Hypothalamus (tissue), 51 donors: ENCODE data around the gene BLOC1S2.
"Not testable (repeated sequence)": the region's sequence is repeated elsewhere in the genome, so short reads cannot be mapped to it uniquely, and the experiment has no call there.

Experiments
- DNase-seq, 51 donors: peaks; one replicate each; lab custom pipeline; 2025; lab: John Stamatoyannopoulos, UW

BLOC1S2 gene

DNA sequence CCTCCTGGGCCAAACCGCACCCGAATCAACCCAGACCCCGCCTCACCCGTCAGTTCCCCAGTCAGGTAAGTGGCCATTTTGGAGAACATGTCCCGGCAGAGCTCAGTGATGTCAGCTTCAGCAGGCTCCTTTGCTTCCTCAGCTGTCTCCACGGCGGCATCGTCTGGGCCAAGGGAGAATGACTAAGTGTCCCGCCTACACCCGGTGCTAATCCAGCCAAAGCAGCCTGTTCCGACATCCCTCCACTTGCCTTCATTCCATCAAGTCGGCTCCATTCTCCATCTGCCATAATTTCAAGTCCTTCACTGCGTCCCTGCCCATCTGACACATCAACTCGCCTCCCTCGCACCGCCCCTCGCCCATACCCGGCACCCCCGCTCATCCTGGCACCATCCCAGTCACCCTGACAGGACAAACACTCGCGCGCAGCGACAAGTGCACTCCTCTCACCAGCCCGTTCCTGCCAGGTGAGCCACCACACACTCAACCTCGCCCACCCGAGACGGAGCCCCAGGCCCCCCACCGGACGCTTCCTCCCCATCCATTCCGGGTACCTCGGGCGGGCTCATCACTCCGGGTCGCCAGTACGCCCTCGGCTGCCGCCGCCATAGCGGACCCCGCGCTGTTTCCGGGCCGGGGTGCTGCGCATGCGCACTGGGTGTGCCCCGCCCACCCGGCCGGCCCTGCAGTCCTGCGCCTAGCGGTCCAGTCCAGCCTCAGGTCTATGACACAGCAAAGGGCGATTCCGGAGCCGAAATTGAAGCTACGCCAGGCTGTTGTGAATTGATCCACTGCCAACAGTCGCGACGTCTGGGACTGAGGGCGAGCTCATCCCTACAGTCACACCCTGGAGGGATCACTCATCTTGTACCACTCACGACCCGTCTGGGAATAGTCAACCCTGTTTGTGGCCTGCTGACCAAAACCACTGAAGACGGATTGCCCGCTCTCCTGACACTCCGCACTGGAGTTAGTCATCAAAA, at the start of gene BLOC1S2:
Gene BLOC1S2 (minus strand): TSS at position 630 of the 983 bp plus-strand sequence. CDS start 21 bp downstream, at position 609.
- peak; percentile 62 to 98 (median 86) for DNase-seq

DNA sequence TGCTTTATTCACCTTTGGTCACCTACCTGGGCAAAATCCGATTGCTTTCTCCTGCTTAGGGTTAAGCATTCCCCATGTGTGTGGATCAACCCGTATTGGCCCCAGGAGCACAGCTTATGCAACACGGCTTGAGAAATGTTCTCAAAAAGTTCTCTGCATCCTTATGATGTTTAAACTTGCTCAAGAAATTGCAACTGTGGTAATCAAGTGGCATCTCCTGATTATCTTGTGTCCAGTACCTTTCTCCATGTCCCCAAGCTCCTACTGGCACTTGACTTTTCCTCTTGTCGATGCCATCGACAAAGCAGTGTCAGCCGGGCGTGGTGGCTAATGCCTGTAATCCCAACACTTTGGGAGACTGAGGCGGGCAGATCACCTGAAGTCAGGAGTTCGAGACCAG, 48.3 kb upstream of the BLOC1S2 start:
- no peak for DNase-seq

DNA sequence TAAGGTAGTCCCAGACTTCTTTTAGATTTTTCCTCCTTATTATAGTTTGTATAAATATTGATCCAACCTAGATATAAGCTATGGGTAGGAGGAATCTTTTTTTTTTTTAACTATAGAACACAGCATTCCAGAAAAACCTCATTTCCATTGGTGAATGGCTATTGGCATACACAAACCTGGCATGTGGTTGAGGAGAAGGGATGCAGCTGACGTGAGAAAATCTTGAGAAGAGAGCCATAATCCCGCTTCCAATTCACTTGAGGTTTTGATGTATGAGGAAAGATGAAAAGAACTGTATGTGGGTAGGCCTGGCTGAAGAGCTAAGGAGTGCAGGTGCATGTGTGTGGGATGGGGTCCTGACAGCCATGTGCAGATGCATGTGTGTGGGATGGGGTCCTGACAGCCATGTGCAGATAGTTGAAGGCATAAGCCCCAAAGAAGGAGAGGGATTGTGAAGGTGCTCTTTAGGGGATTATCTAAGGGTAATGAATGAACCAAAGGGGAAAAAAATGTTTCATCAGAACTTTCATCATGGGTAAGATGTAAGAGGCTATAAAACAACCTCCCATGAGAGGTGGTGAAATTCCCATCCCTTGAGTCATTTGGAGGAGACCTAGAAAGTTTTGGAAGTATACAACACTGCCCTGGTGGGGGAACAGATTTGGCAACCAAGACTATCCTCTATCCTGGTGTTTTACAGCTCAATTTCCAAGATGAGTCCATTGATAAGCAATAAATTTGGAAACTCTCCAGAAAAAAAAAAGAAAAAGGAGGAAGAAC, 47.4 kb upstream of the BLOC1S2 start:
- no peak for DNase-seq

DNA sequence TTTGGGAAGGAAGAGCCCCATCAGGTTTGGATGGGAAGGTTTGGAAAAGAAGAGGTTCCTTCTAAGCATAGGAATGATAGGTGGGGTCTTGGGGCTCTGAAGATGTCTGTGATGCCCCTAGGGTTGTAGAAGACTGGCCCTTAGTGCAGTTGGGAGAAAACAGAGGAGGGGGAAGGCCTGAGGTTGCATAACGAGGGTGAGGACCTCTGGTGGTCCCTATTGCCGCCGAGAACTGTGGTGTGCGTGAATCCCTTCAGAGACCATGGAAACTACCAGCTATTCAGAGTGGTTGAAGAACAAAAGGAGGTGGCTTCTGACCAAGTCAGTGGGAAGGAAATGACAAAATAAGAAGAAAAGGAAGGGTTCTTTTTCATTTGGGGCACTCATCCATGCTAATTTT, 46.6 kb upstream of the BLOC1S2 start:
- no peak for DNase-seq

DNA sequence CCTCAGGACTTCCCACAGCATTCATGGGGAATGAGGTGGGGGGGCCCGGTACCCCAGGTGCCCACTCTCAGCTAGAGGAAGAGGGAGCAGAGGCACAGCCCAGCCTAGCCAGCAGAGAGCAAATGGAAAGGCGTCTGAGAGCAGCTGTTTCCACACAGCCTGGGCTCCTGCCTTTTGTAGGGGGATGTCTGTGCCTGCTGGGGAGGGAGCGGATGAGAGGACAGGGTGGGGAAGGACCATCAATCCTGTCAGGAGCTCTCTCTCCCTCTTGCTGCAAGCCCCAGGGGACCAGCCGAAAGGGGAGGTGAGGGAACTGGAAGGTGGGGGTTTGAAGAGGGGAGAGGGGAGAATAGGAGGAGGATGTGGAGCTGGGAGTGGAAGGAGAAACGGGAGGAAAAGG, 43.6 kb upstream of the BLOC1S2 start, which contains the start of gene PKD2L1:
Gene PKD2L1 (minus strand): TSS at position 150 of the 400 bp plus-strand sequence. CDS start 125 bp downstream, at position 25.
- DNase-seq = no peak

DNA sequence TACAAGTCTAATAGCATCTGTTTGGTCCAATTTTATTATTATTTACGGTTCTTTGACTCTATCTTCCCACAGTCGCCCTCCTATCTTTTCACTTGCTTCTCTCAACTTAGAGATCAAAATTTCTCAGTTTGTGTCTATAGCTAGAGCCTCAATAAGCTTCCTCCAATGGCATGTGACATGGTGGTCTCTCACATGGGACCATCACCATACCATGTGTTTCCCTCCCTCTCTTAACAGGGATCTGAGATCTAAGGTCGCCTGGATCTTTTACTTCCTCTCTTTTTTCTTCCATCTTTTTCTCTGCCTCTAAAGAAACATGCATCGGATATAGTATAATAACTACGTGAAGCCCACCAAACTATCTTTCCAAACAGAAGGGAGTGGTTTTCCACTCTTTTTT, 41.7 kb upstream of the BLOC1S2 start:
- DNase-seq = no peak

DNA sequence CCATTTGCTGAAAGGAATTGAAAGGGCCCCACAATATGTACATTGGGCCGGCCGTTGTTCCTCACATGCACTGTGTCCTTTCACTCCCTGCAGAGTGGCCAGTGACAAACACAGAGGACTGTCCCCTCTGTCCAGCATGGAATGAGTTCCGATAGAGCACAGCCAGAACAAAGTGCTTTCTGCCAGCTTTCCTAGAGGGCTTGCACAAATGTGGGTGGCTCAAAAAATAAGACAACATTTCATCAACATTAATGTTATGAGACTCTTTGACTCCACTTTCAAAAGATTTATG, 41.2 kb upstream of the BLOC1S2 start:
- peak in 1 of 51 donors; percentile 8 for DNase-seq

DNA sequence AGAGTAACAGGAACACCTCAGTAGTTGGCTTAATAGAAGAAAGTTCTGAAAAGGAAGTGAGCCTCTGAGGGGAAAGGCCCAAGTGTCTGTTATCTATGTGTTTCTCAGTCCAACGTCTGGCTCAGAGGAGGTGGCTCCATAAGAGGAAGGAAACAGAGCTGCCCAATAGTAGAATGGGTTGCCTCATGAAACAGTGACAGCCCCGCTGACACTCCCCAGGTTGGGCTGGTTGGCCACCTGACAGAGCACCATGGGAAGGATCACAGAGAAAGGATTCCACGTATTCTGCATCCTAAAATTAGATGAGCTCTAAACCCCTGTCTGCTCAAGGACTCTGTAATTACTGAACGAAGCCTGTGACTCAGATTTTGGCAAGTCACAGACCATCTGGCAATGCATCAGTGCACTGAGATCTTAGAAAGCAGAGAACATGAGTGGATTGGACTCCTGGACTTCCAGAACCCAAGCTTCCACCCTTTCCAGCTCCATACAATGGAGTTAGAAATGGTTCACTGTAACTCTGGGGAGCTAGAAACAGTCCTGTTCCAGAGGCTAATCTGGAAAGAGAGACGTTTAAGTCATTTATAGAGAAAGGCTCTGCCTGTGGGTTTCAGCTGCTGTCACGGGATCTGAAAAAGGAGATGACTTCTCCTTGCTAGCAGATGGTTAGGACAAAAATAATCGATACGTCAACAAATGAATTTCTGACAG, 40.7 kb upstream of the BLOC1S2 start:
- peak in 5 of 51 donors; percentile 10 to 54 (median 18) for DNase-seq

DNA sequence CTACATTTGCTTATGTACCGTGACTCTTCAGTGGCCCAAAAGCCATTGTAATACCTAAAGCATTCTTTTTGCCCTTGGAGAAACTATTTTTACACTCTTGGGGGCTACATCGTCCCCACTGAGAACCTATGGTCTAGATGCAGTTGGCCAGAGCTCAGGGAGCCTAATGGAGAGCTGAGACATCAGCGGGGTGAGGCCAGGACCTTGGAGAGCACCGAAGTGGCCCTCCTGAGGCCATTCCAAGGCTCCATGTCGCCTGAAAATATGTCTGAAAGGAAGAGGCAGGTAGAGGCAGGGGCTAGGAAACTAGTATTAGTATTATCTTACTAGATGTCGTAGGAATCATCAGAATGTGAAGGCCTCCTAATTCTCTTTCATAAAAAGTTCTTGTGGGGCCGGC, 38.7 kb upstream of the BLOC1S2 start:
- no peak for DNase-seq

DNA sequence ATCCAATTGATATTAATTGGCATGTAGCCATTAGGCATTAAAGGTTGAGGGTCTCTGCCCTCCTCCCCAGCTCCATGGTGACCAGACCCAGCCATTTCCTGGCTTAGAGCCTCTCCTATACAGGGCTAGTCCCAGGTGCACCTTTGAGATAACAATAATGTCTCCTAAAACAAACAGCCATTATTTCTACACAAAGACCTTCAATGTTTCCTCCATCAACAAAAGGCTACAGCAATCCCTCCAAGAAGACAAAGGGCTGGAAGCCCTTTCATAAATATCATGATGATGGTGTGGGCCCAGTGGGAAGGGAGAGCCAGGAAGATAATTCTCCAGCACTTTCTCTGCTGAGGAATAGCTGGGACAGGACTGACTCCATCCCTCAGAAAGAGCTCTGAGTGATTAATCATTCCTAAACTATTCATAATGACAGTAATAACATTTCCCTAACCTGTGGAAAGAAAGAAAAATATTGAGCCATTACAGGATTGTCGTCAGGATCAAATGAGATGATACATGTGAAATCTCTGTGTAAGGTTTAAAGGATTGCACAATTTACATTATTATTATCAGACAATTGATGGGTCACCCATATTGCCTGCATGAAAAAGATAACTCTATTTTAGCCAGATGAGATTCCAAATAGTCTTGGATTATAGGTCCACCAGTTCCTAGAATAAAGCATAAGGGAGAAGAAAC, 33.4 kb upstream of the BLOC1S2 start:
- peak in 7 of 51 donors; percentile 0 to 52 (median 12) for DNase-seq

DNA sequence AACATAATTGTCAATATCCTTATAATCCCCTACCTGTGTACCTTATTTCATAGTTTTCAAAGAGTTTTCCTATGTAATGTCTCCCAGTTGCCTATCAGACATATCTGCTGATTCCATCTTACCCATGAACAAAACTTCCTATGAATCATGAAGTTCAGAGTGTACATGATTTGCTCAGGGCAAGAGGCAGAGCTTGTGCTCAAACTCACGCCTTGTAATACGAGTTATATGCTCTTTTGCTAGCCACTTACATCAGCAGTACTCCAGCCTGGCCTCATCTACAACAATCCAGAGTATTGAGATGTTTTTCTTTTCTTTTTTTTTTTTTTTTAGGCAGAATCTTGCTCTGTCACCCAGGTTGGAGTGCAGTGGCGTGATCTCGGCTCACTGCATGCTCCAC, 31.7 kb upstream of the BLOC1S2 start:
- DNase-seq = no peak

DNA sequence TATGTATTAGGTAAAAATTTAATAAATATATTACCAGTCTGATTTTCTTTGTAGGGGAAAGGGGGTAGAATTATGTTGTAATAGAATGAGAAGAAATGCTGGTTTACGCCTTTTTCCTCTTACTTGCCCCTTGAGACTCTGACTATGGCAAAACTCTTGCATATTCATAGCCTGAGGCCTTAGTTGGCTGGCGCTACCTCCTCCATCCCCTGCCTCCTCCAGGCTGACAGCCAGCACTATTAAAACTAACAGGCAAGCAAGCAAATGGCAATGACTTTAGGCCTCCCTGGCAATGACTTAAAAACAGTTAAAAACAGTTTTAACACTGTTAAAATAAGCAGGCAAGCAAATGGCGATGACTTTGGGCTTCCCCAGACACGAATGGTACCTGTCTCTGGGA, 29.1 kb upstream of the BLOC1S2 start:
- peak in 1 of 51 donors; percentile 9 for DNase-seq

DNA sequence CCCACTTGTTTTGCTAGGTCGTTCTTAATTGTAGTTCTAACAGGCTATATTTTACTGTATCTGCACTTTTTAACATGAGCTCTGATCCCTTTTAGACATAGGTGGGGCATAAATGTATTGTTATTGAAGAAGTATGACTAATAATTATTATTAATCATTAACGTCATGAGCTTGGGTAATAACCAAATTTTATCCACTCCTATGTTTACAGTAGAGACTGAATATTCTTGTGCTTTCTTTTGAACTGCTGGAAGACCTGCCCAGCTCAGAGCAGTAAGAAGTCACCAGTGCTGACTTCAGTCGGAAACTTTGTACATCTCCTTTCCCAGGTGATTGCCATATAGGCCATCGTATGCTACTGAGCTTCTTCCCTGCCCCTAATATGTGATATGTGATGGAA, 24.8 kb upstream of the BLOC1S2 start:
- DNase-seq = no peak

DNA sequence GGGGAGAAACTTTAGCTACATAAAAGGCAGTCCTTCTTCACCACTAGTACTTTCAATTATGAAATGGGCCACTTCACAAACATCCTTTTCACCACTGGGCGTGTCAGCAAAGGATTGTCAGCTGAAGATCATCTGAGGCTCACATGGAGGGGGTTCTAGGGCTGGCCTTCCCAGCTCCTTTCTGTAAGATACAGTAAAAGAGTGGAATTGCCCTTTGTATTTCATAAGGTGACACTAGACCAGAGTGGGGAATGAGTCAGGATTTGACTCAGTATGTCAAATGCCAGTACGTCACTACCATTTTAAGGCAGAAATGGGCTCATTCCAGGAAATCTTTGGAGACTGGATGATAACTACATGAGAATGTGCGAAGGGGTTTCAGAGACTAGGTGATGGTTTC, 21.2 kb upstream of the BLOC1S2 start:
- DNase-seq = no peak

DNA sequence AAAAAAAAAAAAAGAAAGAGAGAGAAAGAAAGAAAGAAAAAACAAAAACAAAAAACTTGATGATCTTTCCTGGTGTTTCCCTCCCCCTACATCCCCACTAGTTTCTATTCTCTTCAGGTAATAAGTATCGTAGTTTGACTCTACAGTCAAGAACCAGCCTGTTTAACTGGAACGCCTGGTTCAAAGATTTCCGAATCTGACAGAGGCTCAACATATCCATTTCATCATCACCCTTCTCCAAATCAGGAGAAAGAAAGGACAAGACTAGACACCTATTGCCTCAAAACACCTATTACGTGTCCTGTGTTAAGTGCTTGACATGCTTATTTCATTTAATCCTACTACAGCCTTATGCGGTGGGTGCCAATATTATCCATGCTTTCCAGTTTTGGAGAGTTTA, 20.4 kb upstream of the BLOC1S2 start:
- no peak for DNase-seq

DNA sequence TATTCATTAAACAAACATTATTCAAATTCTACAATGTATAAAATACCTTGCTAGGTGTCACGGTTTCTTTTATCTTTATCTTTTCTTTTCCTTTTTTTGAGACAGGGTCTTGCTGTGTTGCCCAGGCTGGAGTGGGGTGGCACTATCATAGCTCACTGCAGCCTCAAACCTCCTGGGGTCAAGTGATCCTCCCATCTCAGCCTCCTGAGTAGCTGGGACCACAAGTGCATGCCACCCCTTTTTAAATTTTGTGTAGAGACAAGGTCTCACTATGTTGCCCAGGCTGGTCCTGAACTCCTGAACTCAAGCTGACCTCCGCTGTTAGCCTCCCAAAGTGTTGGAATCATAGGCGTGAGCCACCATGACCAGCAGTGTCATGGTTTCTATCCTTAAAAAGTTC, 17.9 kb upstream of the BLOC1S2 start:
- DNase-seq = no peak

DNA sequence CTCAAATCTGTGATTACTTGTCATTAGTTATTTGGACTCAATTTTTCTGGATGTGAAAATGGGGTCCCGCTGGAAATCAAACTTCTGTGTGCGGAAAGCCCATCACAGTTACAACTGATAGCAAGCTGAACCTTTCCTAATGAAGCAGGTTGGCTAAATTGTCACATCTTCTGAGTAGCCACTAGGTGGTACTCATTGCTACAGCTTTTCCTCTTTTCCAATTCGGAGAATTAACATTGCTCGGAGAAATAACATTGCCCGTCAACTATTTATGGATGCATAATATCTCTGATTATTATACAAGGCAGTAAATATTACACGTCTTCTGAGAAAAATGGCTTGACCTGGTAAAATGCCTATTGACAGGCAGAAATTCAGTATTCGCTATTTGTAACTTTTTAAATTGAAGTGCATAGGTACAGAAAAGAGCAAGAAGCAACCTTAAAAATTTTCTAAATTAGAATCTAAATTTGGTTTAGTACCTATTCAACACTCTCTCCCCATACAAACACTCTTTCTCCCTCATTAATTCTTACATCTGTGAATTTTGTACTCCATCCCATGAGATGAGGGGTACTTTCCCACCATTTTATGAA, 17.3 kb upstream of the BLOC1S2 start:
- DNase-seq = peak in 1 of 51 donors; percentile 31

DNA sequence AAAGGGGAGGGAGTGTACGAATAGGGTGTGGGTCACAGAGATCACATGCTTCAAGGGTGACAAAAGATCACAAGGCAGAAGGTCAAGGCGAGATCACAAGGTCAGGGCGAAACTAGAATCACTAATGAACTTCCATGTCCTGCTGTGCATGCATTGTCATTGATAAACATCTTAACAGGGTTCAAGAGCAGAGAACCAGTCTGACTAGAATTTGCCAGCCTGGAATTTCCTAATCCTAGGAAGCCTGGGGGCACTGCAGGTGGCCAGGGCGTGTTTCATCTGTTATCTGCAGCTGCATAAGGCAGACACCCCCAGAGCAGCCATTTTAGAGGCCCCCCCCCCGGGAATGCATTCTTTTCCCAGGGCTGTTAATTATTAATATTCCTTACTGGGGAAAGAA, 14.6 kb upstream of the BLOC1S2 start:
- not testable (repeated sequence) for DNase-seq

DNA sequence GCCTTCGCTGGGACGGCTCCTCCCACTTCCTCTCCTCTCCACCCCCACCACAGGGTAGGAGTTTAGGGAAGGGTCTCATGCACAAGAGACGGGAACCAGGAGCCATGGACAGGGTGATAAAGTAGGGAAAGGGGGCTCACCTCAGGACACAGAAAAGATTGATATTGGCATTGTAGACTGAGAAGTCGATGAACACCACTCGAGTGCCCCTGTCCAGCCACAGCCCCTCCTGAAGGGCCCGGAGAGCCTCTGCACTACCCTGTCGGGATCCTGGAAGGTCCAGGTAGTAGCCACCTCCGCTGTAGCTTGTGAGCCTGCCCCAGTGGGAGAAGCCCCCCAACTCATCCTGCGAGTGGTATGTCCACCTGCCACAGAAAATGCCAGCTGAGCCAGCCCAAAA, 10.8 kb upstream of the BLOC1S2 start:
- DNase-seq = no peak

DNA sequence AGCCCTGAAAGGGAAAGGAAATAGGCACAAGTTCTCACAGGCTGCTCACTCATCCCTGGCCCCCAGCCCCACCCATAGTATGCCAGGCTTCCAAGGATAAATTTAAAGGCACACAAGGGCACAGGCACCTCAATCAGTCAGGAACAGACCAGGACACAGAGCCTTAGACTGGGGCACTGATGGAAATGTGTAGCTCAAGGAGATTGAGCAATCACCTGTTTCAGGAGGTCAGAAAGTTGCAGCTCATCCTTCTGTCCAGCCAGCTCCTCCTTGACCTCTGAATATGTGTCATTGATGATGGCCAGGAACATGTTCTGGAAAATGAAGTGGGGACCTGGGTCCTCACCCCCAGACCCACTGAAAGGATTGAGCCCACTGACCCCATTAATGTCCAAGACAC, 6.6 kb upstream of the BLOC1S2 start:
- DNase-seq = no peak
